ENCODE data around the gene CASD1.

GRCh38 chr7:94486216-94486615 lies 23.4 kb upstream of the CASD1 start:
- TF ChIP-seq CTCF (IDR thresholded peaks at IDR 0.05; ENCODE audit: poor library complexity, severe bottlenecking) = no peak
- no peak for TF ChIP-seq POLR2AphosphoS5 (IDR thresholded peaks at IDR 0.05)
- TF ChIP-seq MXI1 (conservative IDR thresholded peaks at IDR 0.05; ENCODE audit: poor library complexity, severe bottlenecking) = no peak
- no peak for TF ChIP-seq SMC3 (conservative IDR thresholded peaks at IDR 0.05; ENCODE audit: poor library complexity)

Data from neural cell (in vitro differentiated cells).